MM.1S (cell line): Measurements from ENCODE around the gene ESRRA.

Experiments
- CTCF ChIP-seq: fragments of 300-600 bp; sonication (generic); IDR thresholded peaks from 2 replicates; pipeline ENCODE4 v1.5.1; 2016; ENCODE audit warnings: antibody characterized with exemption, low read length, mixed read lengths
- EZH2 ChIP-seq: fragments of 300-600 bp; sonication (generic); optimal IDR thresholded peaks from 2 replicates; pipeline ENCODE3; 2017; ENCODE audit warnings: low read depth, mild to moderate bottlenecking, antibody characterized with exemption, low read length, mixed read lengths
- EZH2phosphoT487 ChIP-seq: fragments of 300-600 bp; sonication (generic); IDR thresholded peaks from 2 replicates; pipeline ENCODE4 v1.6.1; 2018; ENCODE audit warnings: antibody characterized with exemption, low read length

- TF ChIP-seq CTCF (no peak), EZH2 (no peak), EZH2phosphoT487 (no peak)
Measured at GRCh38 chr11:64262271-64263002, 42.9 kb upstream of the ESRRA start.
